Measurements from ENCODE around the gene HNRNPH1.

DNA sequence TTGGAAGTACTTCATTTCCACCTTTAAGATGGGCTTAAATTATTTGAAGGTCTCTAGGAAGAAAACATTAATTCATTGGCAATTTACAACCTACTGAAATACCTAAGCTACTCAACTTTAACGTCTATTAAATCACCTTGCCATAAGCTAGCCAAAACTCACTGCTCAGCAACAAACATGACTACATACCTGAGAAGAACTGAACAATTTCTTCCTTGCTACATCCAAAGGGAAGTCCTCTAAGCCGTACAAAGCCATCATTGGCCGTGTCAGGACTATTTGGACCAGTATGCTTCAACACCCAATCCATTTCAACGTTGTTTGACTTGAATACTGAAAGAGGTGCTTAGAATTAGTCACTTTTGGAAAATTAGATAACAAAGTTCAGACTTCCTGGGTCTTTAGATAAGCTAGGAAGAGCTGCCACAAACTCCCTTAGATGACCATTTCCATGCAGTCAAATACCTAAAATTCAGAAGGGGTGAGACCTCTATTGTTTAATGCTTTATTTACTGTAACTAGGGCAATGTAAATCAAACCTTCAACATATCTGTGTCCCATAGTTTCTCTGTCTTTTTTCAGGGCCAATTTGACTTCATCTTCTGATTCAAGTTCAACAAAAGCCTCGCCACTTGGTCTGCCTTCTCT, 2.6 kb downstream of the HNRNPH1 start:
- TF ChIP-seq EZH2phosphoT487 (IDR thresholded peaks at IDR 0.05; ENCODE audit: borderline replicate concordance) (no peak), CTCF (conservative IDR thresholded peaks at IDR 0.05; ENCODE audit: low read length) (no peak)

Measured in Loucy (cell line).